PC-9 (cell line): Measurements from ENCODE around the gene CWC27.

Experiments
- CTCF ChIP-seq: fragments of 200-600 bp; sonication (generic); conservative IDR thresholded peaks from 2 replicates; pipeline ENCODE4 v1.6.1; 2017; ENCODE audit warnings: mixed run types, antibody characterized with exemption, mild to moderate bottlenecking, moderate library complexity
- EZH2 ChIP-seq: fragments of 200-600 bp; sonication (generic); IDR thresholded peaks from 2 replicates; pipeline ENCODE4 v1.8.0; 2017; ENCODE audit warnings: antibody characterized with exemption, low read depth

GRCh38 chr5:65017636-65018035 lies 248.9 kb downstream of the CWC27 start:
- TF ChIP-seq CTCF = no peak
- no peak for TF ChIP-seq EZH2
